Body of pancreas (tissue), 4 donors: ENCODE results near the gene POM121L2.

ENCODE experiments used
- POLR2A ChIP-seq, 3 donors: fragments of 450-650 bp; IDR thresholded peaks; one replicate each; pipeline ENCODE4 v1.6.1; 2016; ENCODE audit warnings: antibody characterized with exemption in 3 of 3, mild to moderate bottlenecking in 2 of 3
- TF ChIP-seq, protein P1 (sequence below), 7 experiments: fragments of 450-650 bp in 4 of 7; fragments of 200-600 bp in 3 of 7; sonication (generic) in 3 of 7; IDR thresholded peaks; one replicate each; pipeline ENCODE4 v1.5.1; 2016 to 2019; ENCODE audit warnings: antibody characterized with exemption in 7 of 7

GRCh38 chr6:27280064-27280539 is 32.0 kb downstream of the POM121L2 start:
- TF ChIP-seq, protein P1, sequence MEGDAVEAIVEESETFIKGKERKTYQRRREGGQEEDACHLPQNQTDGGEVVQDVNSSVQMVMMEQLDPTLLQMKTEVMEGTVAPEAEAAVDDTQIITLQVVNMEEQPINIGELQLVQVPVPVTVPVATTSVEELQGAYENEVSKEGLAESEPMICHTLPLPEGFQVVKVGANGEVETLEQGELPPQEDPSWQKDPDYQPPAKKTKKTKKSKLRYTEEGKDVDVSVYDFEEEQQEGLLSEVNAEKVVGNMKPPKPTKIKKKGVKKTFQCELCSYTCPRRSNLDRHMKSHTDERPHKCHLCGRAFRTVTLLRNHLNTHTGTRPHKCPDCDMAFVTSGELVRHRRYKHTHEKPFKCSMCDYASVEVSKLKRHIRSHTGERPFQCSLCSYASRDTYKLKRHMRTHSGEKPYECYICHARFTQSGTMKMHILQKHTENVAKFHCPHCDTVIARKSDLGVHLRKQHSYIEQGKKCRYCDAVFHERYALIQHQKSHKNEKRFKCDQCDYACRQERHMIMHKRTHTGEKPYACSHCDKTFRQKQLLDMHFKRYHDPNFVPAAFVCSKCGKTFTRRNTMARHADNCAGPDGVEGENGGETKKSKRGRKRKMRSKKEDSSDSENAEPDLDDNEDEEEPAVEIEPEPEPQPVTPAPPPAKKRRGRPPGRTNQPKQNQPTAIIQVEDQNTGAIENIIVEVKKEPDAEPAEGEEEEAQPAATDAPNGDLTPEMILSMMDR (IDR thresholded peaks at IDR 0.05), result no peak
- TF ChIP-seq POLR2A (IDR thresholded peaks at IDR 0.05), result no peak
